Epidermal melanocyte (primary cell): Measurements from ENCODE around the gene MED27.
"Not testable (repeated sequence)": the region's sequence is repeated elsewhere in the genome, so short reads cannot be mapped to it uniquely, and the experiment has no call there.

Source experiments
- DNase-seq: peaks from one replicate; pipeline ENCODE4 v3.0.0; 2011; ENCODE audit warnings: low spot score; ENCODE audit not compliant: insufficient read length

Gene MED27

DNA sequence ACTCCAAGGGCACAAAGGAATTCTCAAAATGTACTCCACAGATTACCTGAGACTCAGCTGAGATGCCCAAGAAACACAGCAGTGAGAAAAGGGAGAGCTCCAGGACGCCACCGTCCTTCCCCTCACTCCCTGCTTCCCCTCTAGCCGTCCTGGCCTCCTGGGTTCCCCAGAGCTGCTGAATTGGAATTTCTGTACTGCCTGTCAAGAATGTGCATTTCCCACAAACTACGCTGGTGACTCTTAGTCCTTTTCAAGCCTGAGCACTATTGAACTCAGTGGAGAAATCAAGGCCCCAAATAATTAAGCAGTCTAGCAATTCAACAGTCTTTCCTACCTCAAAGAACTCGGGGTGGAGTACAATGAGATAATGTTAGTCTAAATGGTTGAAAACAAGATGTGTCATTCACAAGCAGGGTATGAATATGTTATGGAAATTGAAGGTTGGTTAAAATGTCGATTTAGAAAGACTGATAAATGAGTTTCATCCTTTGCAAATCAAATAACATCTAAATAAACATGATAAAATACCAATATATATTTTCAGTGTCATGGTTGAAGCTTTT, 153.2 kb downstream of the MED27 start:
- no peak for DNase-seq

DNA sequence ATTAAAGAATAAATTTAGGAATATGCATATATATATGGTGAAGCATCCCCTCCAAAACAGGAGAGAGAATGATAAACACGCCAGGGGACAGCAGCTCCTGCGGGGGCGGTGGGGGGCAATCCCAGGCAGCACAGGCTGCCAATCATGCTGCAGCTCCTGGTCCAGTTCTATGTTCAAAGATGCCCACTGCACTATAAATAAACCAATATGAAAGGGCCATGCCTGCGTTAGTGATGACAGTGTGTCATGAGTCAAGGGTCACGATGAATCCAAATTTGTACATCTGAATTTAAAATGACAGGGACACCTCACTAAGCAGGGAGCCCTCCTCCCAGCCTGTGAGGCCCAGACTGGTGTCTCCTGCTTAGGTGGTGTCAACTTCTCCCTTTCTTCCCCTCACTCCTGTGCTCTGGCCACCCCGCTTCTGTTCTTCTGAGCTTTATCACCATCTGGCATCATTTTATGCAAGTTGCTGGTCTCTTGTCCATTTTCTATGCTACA, 153.9 kb downstream of the MED27 start:
- DNase-seq = no peak

DNA sequence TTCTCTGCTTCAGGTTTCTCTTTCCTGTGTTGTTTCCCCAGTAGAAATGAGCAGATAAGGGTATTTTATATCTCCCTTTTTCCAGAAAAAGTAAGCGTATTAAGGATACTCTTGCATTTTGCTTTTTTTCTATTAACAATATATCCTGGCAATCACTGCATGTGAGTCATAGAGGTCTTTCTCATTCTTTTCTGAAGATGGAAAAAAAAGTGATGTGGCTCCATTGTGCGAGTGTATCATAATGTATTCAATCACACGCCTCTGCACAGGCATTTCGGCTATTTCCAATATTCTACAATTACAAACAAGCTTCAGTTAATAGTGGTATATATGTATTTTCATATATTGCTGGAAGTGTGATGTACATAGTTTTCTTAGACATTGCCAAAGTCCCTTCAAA, 155.9 kb downstream of the MED27 start:
- DNase-seq = no peak

DNA sequence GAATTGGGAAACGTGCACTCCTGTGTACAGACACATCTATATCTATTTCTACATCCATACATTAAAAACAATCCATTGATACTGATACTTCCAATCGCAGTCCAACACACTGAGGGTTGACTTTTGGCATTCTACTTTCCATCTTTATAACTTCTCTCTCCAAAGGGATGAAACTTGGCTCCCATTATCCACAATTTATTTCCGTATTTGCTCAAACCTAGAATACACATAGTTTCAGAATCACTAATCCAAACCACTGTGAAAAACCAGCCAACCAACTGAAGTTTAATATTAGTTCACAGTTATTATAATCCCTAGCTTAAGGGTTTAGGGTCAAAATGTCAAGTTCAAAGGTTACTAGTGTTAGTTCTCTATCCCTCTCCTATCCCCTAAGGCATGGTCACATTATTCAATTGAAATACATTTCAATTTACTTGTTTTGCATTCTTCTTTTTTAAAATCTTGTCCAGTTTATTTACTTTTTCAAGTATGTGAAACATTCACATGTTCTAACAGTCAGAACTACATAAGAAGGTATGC, 156.5 kb downstream of the MED27 start:
- no peak for DNase-seq

DNA sequence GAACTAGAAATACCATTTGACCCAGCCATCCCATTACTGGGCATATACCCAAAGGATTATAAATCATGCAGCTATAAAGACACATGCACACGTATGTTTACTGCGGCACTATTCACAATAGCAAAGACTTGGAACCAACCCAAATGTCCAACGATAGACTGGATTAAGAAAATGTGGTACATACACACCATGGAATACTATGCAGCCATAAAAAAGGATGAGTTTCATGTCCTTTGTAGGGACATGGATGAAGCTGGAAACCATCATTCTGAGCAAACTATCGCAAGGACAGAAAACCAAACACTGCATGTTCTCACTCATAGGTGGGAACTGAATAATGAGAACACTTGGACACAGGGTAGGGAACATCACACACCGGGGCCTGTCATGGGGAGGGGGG, 158.0 kb downstream of the MED27 start:
- DNase-seq = not testable (repeated sequence)

DNA sequence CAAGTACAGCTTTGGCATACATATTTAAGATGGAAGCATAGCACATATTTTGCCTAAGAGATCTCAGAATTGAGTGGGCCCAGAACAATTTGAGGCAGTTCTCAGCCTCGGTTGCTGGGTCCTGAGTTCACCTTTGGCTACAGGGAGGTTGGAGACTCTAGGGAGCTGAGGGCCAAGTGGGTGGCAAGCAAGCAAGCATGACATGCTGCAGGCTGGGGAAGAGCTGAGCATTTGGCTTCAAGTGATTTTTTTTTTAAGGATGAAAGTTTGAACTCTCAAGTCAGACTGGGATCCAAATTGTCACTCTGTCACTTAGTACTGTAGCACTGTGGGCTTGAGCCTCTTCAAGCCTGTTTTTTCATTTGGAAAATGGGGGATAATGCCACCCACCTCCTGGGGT, 160.5 kb downstream of the MED27 start:
- DNase-seq = no peak

DNA sequence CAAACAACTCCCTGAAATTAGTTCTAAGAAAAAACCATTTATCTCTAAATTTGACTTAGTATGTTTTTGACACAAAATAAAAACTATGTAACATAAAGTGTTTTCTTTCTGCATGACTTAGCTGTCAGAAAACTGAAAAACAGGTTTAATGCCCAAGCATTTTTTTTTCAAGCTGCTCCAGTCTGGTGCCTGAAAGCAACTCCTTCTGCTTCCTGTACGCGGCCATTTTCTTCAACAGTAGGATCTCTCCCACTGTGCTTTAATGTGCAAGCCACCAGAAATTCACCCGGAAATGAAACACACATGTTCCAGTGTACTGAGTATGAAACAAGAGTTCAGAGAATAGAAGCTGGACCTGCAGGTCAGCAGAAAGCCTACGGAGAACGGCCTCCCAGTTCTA, 161.2 kb downstream of the MED27 start:
- no peak for DNase-seq

DNA sequence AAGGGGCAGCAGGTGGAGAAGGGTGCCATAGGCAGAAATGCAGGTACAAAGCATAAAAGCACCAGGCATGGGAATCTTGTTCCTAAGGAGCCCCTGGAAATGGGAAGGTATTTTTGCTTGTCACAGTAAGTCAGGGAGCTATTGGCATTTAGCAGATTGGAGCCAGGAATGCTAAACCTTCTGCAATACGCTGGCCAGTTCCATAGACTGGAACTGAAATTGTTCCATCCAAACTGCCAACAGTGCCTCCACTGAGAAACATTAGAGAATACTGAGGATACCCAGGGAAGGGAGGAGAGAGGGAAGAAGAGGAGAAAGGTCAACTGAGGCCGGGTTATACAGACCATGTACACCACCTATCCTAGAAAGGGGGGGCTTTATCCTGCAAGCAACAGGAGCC, 162.7 kb downstream of the MED27 start:
- DNase-seq = no peak

DNA sequence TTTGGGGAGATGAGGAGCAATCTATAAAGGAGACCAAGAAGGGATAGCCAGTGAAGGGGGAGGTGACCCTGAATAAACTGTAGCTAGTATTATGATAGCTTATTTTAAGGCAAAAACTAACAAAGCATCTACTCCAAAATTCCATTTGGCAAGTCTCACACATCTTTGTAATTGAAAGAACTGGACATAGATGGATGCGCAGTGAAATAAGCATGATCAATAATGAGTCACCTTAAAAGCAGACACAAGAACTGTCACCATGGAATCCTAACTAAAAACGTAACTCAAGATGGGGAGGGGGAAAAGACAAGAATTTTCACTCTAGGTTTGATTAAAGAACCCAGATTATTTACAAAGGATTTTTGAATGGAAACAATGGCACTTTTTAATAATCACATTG, 164.5 kb downstream of the MED27 start:
- no peak for DNase-seq

DNA sequence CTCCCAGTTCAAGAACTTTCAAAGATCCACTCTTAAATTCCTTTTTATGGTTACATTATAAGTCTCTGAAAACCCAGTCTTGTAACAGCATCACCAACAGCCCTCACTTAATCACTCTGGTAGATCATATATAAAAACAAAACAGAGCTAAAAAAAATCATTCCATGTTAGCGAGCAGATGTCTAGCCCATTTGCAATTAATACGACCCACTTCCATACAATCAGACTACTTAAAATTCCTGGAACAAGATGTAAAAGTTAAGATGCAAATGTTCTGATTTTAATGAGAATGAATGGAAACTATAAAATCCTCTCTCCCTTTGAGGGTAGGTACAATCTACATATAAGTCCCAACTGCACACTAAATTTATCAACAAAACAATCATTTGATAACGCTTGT, 167.0 kb downstream of the MED27 start:
- DNase-seq = no peak

DNA sequence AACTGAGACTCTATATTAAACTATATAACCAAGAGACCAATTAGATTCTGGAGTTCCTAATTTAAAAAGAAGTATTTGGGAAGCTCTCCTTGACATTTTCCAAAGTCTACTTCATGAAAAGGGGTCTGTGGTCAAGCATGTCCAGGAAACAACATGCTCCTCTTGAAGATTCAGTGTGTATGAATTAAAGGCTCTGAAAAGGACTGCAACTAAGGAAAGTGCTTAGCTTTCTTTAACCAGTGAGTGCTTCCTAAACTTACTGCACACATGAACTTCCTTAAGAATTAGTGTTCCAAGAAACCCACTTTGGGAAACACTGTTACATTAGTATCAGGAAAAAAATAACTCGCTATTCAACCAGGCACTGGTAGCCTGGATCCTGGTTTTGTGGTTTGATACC, 167.6 kb downstream of the MED27 start:
- DNase-seq = no peak

DNA sequence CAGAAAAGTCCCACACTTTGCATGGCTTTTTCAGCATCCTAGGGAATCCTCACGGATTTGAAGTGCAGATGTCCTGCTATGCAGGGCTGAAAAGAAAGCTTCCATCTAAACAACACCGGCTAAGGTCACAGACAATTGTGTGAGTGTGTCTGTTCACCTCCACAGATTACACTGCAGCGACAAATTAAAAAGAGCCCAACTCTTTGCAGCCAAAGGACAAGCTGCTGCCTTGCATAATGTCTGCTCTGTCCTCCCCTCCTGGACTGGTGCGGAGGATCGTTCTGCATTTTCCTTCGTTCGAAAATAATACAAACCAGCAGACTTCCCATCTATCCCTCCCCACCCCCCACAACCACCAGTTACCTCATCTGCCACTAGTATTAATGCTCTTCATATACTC, 169.1 kb downstream of the MED27 start:
- DNase-seq = no peak

DNA sequence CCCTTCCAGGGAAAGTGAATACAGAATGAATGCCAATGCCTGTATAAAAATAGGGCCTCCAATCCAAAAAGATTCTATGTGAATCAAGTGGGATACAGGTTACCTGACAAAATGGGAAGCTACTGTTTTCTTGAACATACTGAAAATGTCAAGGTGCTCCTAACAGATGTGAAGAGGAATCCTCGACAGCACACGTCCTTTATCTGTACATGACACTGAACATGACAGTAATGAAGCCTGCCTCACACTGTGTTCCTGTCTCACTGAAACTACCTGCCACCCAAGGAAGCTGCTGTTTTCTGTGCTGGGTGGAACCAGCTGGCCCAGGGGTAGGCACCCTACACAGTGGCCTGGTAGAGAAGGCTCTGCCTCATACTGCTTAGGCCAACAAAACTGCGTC, 174.5 kb downstream of the MED27 start:
- no peak for DNase-seq

DNA sequence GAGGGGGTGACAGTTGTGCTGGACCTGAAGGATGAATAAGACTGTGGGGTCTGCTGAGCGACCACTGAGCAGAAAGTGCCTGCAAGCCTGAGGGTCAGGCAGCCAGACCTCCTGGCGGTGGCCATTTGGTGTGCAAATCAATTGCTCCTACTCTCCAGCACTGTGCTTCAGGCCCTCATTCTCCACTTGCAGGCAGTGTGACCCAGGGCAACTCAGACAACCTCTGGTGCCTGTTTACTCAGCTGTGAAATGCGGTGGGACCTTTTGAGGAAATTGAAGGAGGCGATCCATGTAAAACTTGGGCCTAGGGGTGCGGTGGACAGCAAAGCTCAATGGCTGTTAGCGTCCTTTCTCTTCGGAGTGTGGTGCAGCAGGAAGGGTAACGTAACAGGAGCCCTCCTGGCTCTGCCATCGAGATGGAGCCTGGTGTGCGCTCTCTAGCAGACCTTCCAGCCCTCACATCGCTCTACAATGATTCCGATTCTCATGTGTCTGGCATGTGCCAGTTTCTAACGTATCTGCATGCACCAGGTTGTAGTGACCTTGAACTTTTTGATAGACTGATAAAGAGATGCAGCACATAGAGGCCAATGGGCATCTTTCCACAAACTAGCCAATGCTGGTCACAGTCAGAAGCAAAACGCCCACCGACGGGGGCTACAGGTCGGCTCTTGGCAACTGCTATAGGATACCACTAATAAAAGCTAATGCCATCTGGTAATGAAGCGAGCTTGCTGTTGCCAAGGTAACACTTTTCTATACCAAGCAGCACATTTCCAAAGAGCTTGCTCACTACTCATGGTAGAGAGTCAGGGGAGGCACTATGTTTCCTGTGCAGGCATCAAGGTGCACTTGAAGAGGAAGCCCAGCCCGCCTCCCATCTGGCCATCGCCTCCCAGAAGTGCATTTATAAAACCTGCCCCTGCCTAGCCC, 180.1 kb downstream of the MED27 start:
- no peak for DNase-seq

DNA sequence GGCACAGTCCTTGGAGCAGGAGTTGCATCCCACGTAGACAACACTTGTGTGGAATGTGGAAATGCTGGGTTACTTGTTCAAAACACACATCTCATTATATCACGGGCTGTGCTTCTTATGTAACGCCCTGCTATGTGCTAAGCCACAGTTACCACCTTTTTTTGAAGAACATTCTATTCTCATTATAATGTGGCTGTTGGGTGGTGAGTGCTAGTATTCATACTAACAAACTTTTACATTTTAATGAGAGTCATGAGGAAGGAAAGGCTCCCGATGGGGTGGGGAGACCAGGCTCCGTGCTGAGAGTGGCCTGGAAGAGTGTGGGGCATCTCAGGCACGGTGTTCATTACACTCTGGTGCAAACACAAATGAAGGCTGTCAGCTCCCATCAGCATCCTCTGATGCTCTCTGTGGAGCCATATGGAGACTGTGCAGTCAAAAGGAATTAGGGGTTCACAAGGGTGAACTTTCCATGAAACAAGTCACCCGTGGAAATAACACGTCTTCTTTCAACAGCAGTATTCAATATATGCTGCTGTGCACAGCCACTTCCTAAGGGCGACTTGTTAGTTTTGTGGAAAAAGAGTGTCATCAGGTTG, 186.7 kb downstream of the MED27 start:
- DNase-seq = no peak

DNA sequence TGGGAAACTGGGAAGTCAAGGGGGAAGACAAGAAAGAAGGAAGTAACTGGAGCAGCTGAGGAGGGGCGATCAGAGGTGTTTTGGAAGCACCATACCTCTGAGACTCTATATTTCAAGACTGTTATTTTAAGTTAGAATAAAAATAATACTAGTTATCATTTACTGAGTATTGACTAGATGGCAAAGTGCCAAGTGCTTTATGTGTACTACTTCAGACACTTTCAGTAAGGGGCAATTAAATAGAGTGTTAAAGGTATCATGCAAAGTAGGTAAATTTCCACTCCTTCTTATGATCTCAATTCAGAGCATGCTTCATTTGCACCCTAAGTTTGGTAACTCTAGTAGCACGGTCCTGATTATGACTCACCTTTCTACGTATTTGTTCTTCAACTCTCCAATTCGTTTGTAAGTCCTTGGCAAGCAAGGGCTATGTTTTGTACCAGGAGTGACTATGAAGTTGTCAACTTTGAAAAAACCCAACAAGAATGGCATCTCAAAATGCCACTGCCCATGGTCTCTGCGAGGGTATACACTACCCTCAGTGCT, 187.4 kb downstream of the MED27 start:
- no peak for DNase-seq

DNA sequence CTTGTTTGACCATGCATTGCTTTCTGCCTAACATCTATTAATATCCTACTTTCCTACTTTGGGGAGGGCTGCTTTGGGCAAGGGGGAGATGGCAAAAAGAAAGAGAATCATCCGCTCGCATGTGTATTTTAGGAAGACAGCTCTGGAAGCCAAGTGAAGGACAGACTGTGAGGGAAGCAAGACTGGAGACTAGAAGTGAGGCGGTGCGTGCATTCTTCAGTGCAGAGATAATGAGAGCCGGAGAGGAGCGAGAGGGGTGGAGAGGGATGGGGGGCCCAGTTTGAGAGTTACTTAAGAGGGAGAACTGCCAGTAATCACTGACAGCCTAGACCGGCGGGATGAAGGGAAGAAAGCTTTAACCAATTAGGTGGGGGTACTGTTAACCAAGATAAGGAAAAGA, 188.1 kb downstream of the MED27 start:
- no peak for DNase-seq

DNA sequence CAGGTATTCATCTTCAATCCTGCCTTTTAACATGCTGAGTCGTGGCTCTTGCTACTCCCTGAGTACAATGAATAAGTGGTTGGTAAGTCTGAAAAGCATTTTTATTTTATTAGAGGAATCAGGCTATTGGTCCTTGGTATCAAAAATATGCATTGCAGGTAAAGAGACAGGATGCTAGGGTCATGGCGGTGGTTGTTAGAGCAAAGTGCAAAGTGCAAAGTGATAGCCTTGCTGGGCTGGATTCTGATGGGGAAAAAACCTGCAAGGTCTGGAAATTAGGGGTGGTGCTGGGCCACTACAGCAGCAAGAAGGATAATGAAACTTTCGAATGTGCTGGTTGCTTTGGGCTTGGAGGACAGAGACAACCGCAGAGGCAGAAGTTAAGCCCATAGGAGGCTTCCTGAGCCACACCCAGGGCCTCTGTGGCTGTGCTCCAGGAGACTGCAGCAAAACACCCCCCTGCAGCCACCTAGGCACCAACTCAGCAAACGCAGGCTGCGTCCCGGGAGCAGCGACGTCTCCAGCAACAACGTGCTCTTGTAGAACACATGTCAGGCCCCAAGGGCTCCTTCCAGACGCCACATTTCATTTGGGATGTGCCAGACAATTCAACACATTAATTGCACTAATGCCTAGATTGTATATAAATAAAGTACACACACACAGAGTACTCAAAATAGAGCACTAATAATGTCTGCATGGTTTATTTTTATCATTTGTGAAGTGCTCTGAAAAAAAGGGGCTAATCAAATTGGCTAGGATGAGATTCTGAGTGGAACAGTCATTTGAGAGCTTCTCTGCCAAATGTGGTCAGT, 190.0 kb downstream of the MED27 start:
- no peak for DNase-seq

DNA sequence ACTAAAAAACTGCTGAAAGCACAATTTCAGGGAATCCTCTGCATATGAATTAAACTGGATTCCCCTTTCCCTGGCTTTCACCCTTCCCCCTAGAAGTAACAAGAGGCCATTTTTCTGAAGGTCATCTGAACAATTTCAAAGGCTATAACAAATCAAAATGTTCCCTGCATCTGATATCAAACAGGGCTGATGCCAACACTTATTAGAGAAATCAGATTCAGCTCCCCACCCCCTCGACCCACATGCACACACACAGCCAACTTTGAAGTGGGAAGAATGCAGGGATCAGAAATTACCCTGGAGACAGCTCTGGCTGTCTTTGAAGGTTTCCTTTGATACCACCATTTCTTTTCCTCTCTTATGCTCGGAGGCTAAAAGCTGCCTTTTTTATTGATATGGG, 190.7 kb downstream of the MED27 start:
- no peak for DNase-seq

DNA sequence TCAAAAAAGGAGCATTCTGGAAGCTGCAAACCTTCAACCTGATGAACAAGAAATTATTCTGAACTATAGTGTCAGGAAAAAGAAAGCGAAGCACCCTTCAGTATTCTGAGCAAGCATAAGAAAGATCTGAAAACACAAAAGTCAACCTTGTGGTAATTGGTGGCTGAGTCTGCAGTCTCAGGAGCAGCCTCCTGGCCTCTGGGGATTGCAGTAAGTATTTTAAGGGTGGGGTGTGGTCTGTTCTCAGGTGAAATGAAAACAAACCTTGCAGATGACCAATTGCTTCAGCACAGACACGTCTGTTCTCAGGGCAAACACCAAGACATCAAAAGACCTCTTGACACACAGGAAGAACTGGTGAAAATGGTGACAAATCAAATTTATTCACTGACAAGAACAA, 192.0 kb downstream of the MED27 start:
- no peak for DNase-seq

DNA sequence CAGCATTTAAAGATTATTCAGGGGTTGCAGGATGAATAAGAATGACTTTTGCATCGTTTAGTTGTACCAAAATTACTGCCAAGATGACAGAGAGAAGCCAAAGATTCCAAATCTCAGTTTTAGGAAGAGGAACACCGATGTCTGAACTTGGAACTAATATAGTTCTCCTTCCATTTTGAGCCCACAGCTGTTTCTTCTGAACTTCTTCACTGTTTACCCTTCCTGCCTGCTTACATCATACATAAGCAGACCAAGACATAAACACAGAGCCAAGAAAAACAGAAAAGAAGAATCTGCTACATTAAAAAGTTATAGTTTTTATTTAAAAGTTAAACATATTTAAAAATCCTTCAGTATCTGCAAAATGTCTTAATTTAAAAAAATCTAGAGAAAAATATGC, 192.8 kb downstream of the MED27 start:
- DNase-seq = no peak
